Activated naive CD4-positive, alpha-beta T cell treated with anti-CD3 and anti-CD28 coated beads, Interleukin-2, amount 50 U/mL, for 72 hours (primary cell): Measurements from ENCODE around the gene MUC20. TPM values are rescaled to one million over a fixed set of nuclear protein-coding genes. Genes with fewer than 3 reads are reported as not detected.
A peak's percentile ranks its signal among the peaks of the same experiment; 100 is the strongest.

Experiments
- ATAC-seq, 2 donors: fragments of 150-1000 bp; cut with Tn5 transposase; 2 replicates each; pipeline ENCODE4 v1.10.0; 2021; ENCODE audit warnings: mild to moderate bottlenecking in 2 of 2, moderate library complexity in 2 of 2
- DNase-seq, 2 donors: peaks; one replicate each; pipeline ENCODE4 v3.0.0; 2021 to 2022; ENCODE audit warnings: low spot score in 2 of 2
- H3K27ac Mint-ChIP-seq, 2 donors: one replicate each; pipeline ENCODE4 v1.8.0; 2022; ENCODE audit warnings: mild to moderate bottlenecking in 2 of 2, mixed read lengths in 2 of 2
- H3K36me3 Mint-ChIP-seq, 2 donors: one replicate each; pipeline ENCODE4 v1.8.0; 2022; ENCODE audit warnings: mixed read lengths in 2 of 2
- H3K9me3 Mint-ChIP-seq, 2 donors: one replicate each; pipeline ENCODE4 v1.8.0; 2022; ENCODE audit warnings: mixed read lengths in 2 of 2
- total RNA-seq, 2 donors: library from RNA; stranded (reverse); gene quantifications; one replicate each; pipeline ENCODE4 v1.2.3, GENCODE V29; 2022

Gene MUC20
- total RNA-seq, 2 donors from 2014 or later = 2.2 to 3.6 TPM

GRCh38 chr3:195754906-195755305 lies 34.1 kb downstream of the MUC20 start:
- H3K36me3 Mint-ChIP-seq = no peaks in the 10 kb centered on the region
- no peaks in the 10 kb centered on the region for H3K9me3 Mint-ChIP-seq
- ATAC-seq = no peak
- no peak for DNase-seq
- no peak overlapping the region for H3K27ac Mint-ChIP-seq

GRCh38 chr3:195755391-195755790 lies 34.6 kb downstream of the MUC20 start:
- ATAC-seq (no peak), DNase-seq (no peak)
- H3K36me3 Mint-ChIP-seq = no peaks in the 10 kb centered on the region
- H3K9me3 Mint-ChIP-seq = no peaks in the 10 kb centered on the region
- no peak overlapping the region for H3K27ac Mint-ChIP-seq

GRCh38 chr3:195755791-195756676 lies 35.3 kb downstream of the MUC20 start:
- no peaks in the 10 kb centered on the region for H3K9me3 Mint-ChIP-seq
- peak overlapping the region in 1 of 2 donors; percentile 1 for H3K27ac Mint-ChIP-seq
- no peaks in the 10 kb centered on the region for H3K36me3 Mint-ChIP-seq
- DNase-seq (no peak), ATAC-seq (peak; percentile 82 to 86)

- Mint-ChIP-seq H3K9me3 (no peaks in the 10 kb centered on the region), H3K36me3 (no peaks in the 10 kb centered on the region), H3K27ac (peak overlapping the region in 1 of 2 donors; percentile 1)
- DNase-seq = no peak
- no peak for ATAC-seq
Observed at GRCh38 chr3:195757438-195757770, 36.6 kb downstream of the MUC20 start.

GRCh38 chr3:195757827-195758226 lies 37.0 kb downstream of the MUC20 start:
- DNase-seq (no peak), ATAC-seq (no peak)
- Mint-ChIP-seq H3K9me3 (no peaks in the 10 kb centered on the region), H3K36me3 (no peaks in the 10 kb centered on the region), H3K27ac (no peak overlapping the region)

- no peaks in the 10 kb centered on the region for H3K36me3 Mint-ChIP-seq
- no peak overlapping the region for H3K27ac Mint-ChIP-seq
- DNase-seq (no peak), ATAC-seq (no peak)
- no peaks in the 10 kb centered on the region for H3K9me3 Mint-ChIP-seq
Observed at GRCh38 chr3:195758721-195759353, 38.1 kb downstream of the MUC20 start.

GRCh38 chr3:195760345-195761122 lies 39.8 kb downstream of the MUC20 start:
- no peak overlapping the region for H3K27ac Mint-ChIP-seq
- DNase-seq (no peak), ATAC-seq (no peak)
- no peaks in the 10 kb centered on the region for H3K9me3 Mint-ChIP-seq
- no peaks in the 10 kb centered on the region for H3K36me3 Mint-ChIP-seq

- Mint-ChIP-seq H3K27ac (no peak overlapping the region), H3K36me3 (no peaks in the 10 kb centered on the region), H3K9me3 (no peaks in the 10 kb centered on the region)
- DNase-seq = no peak
- ATAC-seq = no peak
Observed at GRCh38 chr3:195761123-195761566, 40.4 kb downstream of the MUC20 start.

- Mint-ChIP-seq H3K9me3 (no peaks in the 10 kb centered on the region), H3K36me3 (no peaks in the 10 kb centered on the region), H3K27ac (no peak overlapping the region)
- ATAC-seq = peak; percentile 18 to 36
- DNase-seq = no peak
Observed at GRCh38 chr3:195761567-195762248, 40.9 kb downstream of the MUC20 start.

GRCh38 chr3:195762249-195762585 lies 41.4 kb downstream of the MUC20 start:
- Mint-ChIP-seq H3K36me3 (no peaks in the 10 kb centered on the region), H3K9me3 (no peaks in the 10 kb centered on the region), H3K27ac (no peak overlapping the region)
- no peak for ATAC-seq
- no peak for DNase-seq

GRCh38 chr3:195762611-195763010 lies 41.8 kb downstream of the MUC20 start:
- Mint-ChIP-seq H3K27ac (no peak overlapping the region), H3K9me3 (no peaks in the 10 kb centered on the region), H3K36me3 (no peaks in the 10 kb centered on the region)
- DNase-seq (no peak), ATAC-seq (no peak)

GRCh38 chr3:195763076-195763830 lies 42.5 kb downstream of the MUC20 start:
- ATAC-seq (no peak), DNase-seq (no peak)
- Mint-ChIP-seq H3K27ac (no peak overlapping the region), H3K9me3 (no peaks in the 10 kb centered on the region), H3K36me3 (no peaks in the 10 kb centered on the region)

- no peak overlapping the region for H3K27ac Mint-ChIP-seq
- ATAC-seq (no peak), DNase-seq (no peak)
- no peaks in the 10 kb centered on the region for H3K36me3 Mint-ChIP-seq
- H3K9me3 Mint-ChIP-seq = no peaks in the 10 kb centered on the region
Observed at GRCh38 chr3:195763843-195764825, 43.4 kb downstream of the MUC20 start.

- H3K9me3 Mint-ChIP-seq = no peaks in the 10 kb centered on the region
- H3K27ac Mint-ChIP-seq = no peak overlapping the region
- H3K36me3 Mint-ChIP-seq = no peaks in the 10 kb centered on the region
- DNase-seq (no peak), ATAC-seq (no peak)
Observed at GRCh38 chr3:195764961-195765706, 44.4 kb downstream of the MUC20 start.

- ATAC-seq (no peak), DNase-seq (no peak)
- Mint-ChIP-seq H3K27ac (no peak overlapping the region), H3K9me3 (no peaks in the 10 kb centered on the region), H3K36me3 (no peaks in the 10 kb centered on the region)
Observed at GRCh38 chr3:195766671-195767070, 45.9 kb downstream of the MUC20 start.
